Measurements from ENCODE around the gene SPTBN2.

The SPTBN2 gene

DNA sequence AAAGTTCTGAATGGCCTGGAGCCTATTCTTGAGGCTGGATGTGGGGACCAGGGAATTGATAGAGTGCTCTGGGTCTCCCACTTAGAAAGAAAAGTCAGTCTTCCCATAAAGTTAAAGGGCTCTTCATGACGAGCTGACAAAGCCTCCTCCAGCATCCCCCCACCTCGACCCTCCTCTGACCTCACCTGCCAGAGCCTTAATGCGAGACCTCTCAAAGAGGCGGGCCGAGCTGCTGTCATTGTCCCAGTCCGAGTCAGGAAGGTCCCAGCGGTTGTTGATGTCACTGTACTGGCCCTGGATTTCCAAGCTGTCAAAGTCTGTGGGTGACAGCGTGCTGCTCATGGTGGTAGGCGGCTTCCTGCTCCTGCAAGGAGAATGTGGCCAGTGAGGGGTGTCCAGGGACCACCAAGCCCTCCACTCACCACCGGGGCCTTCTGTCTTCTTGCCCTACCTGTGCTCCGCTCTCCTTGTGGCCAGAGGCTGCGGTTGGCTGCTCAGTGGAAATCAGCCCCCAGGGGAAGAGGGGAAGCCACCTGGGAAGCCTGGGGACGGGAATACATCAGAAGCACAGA lies 8.0 kb downstream of the SPTBN2 start:
- TF ChIP-seq ZNF565 (CRISPR knock-in tag; conservative IDR thresholded peaks at IDR 0.05; ENCODE audit: low read depth) (no peak), POU6F1 (CRISPR knock-in tag; IDR thresholded peaks at IDR 0.05; ENCODE audit: borderline replicate concordance, low read depth) (no peak), PPARA (CRISPR knock-in tag; IDR thresholded peaks at IDR 0.05; ENCODE audit: borderline replicate concordance) (no peak), ZNF8 (CRISPR knock-in tag; IDR thresholded peaks at IDR 0.05) (no peak), CREB5 (CRISPR knock-in tag; IDR thresholded peaks at IDR 0.05; ENCODE audit: low read depth) (no peak), TCF4 (CRISPR knock-in tag; IDR thresholded peaks at IDR 0.05; ENCODE audit: borderline replicate concordance) (no peak)
- no peak for ATAC-seq

GRCh38 chr11:66720223-66720898 lies 8.7 kb downstream of the SPTBN2 start:
- peak; percentile 98 for ATAC-seq
- TF ChIP-seq BACH2 (CRISPR knock-in tag; IDR thresholded peaks at IDR 0.05; ENCODE audit: borderline replicate concordance), result no peak
- TF ChIP-seq, protein P1, sequence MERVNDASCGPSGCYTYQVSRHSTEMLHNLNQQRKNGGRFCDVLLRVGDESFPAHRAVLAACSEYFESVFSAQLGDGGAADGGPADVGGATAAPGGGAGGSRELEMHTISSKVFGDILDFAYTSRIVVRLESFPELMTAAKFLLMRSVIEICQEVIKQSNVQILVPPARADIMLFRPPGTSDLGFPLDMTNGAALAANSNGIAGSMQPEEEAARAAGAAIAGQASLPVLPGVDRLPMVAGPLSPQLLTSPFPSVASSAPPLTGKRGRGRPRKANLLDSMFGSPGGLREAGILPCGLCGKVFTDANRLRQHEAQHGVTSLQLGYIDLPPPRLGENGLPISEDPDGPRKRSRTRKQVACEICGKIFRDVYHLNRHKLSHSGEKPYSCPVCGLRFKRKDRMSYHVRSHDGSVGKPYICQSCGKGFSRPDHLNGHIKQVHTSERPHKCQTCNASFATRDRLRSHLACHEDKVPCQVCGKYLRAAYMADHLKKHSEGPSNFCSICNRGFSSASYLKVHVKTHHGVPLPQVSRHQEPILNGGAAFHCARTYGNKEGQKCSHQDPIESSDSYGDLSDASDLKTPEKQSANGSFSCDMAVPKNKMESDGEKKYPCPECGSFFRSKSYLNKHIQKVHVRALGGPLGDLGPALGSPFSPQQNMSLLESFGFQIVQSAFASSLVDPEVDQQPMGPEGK (CRISPR knock-in tag; IDR thresholded peaks at IDR 0.05; ENCODE audit: borderline replicate concordance), result no peak
- no peak for TF ChIP-seq TCF4 (CRISPR knock-in tag; IDR thresholded peaks at IDR 0.05; ENCODE audit: borderline replicate concordance)
- TF ChIP-seq CSRNP3 (CRISPR knock-in tag; IDR thresholded peaks at IDR 0.05), result no peak
- no peak for TF ChIP-seq ARNTL (CRISPR knock-in tag; IDR thresholded peaks at IDR 0.05; ENCODE audit: borderline replicate concordance, low read depth)
- no peak for TF ChIP-seq ZFP30 (CRISPR knock-in tag; IDR thresholded peaks at IDR 0.05)
- TF ChIP-seq GLIS3 (CRISPR knock-in tag; IDR thresholded peaks at IDR 0.05), result no peak
- TF ChIP-seq ZNF565 (CRISPR knock-in tag; conservative IDR thresholded peaks at IDR 0.05; ENCODE audit: low read depth), result no peak

GRCh38 chr11:66719111-66719872 lies 9.7 kb downstream of the SPTBN2 start:
- no peak for ATAC-seq
- TF ChIP-seq PPARA (CRISPR knock-in tag; IDR thresholded peaks at IDR 0.05; ENCODE audit: borderline replicate concordance), result no peak
- no peak for TF ChIP-seq OSR1 (CRISPR knock-in tag; IDR thresholded peaks at IDR 0.05)
- no peak for TF ChIP-seq GLIS3 (CRISPR knock-in tag; IDR thresholded peaks at IDR 0.05)
- TF ChIP-seq POU6F1 (CRISPR knock-in tag; IDR thresholded peaks at IDR 0.05; ENCODE audit: borderline replicate concordance, low read depth), result no peak
- TF ChIP-seq CREB5 (CRISPR knock-in tag; IDR thresholded peaks at IDR 0.05; ENCODE audit: low read depth), result no peak
- no peak for TF ChIP-seq ZNF70 (CRISPR knock-in tag; IDR thresholded peaks at IDR 0.05)
- TF ChIP-seq, protein P2, sequence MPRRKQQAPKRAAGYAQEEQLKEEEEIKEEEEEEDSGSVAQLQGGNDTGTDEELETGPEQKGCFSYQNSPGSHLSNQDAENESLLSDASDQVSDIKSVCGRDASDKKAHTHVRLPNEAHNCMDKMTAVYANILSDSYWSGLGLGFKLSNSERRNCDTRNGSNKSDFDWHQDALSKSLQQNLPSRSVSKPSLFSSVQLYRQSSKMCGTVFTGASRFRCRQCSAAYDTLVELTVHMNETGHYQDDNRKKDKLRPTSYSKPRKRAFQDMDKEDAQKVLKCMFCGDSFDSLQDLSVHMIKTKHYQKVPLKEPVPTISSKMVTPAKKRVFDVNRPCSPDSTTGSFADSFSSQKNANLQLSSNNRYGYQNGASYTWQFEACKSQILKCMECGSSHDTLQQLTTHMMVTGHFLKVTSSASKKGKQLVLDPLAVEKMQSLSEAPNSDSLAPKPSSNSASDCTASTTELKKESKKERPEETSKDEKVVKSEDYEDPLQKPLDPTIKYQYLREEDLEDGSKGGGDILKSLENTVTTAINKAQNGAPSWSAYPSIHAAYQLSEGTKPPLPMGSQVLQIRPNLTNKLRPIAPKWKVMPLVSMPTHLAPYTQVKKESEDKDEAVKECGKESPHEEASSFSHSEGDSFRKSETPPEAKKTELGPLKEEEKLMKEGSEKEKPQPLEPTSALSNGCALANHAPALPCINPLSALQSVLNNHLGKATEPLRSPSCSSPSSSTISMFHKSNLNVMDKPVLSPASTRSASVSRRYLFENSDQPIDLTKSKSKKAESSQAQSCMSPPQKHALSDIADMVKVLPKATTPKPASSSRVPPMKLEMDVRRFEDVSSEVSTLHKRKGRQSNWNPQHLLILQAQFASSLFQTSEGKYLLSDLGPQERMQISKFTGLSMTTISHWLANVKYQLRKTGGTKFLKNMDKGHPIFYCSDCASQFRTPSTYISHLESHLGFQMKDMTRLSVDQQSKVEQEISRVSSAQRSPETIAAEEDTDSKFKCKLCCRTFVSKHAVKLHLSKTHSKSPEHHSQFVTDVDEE (CRISPR knock-in tag; IDR thresholded peaks at IDR 0.05), result no peak
- TF ChIP-seq, protein P1 (CRISPR knock-in tag; IDR thresholded peaks at IDR 0.05; ENCODE audit: borderline replicate concordance), result no peak
- TF ChIP-seq TOX (CRISPR knock-in tag; IDR thresholded peaks at IDR 0.05; ENCODE audit: borderline replicate concordance), result no peak
- TF ChIP-seq CSRNP3 (CRISPR knock-in tag; IDR thresholded peaks at IDR 0.05), result no peak
- TF ChIP-seq ARNTL (CRISPR knock-in tag; IDR thresholded peaks at IDR 0.05; ENCODE audit: borderline replicate concordance, low read depth), result no peak
- no peak for TF ChIP-seq ZNF8 (CRISPR knock-in tag; IDR thresholded peaks at IDR 0.05)
